Measurements from ENCODE around the gene TBL1XR1.

TBL1XR1 gene

GRCh38 chr3:177110386-177110785 is 86.9 kb downstream of the TBL1XR1 start:
- Mint-ChIP-seq H3K4me1 (ENCODE audit: low read depth) (peaks cover 40% of the 10 kb centered on the region), H3K27ac (no peak overlapping the region), H3K36me3 (ENCODE audit: low read depth) (peaks cover 7% of the 10 kb centered on the region), H3K9me3 (no peaks in the 10 kb centered on the region), H3K4me3 (no peak overlapping the region), H3K27me3 (no peaks in the 10 kb centered on the region)
- intact Hi-C loops (cut with micrococcal nuclease), result no loop called here

GRCh38 chr3:177109688-177110330 is 87.5 kb downstream of the TBL1XR1 start:
- no peaks in the 10 kb centered on the region for H3K9me3 Mint-ChIP-seq
- no peaks in the 10 kb centered on the region for H3K27me3 Mint-ChIP-seq
- intact Hi-C loops (cut with micrococcal nuclease), result no loop called here
- peaks cover 7% of the 10 kb centered on the region for H3K36me3 Mint-ChIP-seq (ENCODE audit: low read depth)
- H3K4me3 Mint-ChIP-seq, result no peak overlapping the region
- no peak overlapping the region for H3K27ac Mint-ChIP-seq
- peaks cover 42% of the 10 kb centered on the region for H3K4me1 Mint-ChIP-seq (ENCODE audit: low read depth)

GRCh38 chr3:177108648-177109047 is 88.6 kb downstream of the TBL1XR1 start:
- intact Hi-C loops (cut with micrococcal nuclease), result no loop called here
- Mint-ChIP-seq H3K27me3 (no peaks in the 10 kb centered on the region), H3K36me3 (ENCODE audit: low read depth) (peaks cover 7% of the 10 kb centered on the region), H3K9me3 (no peaks in the 10 kb centered on the region), H3K27ac (no peak overlapping the region), H3K4me3 (no peak overlapping the region), H3K4me1 (ENCODE audit: low read depth) (peaks cover 42% of the 10 kb centered on the region)

- Mint-ChIP-seq H3K4me3 (no peak overlapping the region), H3K4me1 (ENCODE audit: low read depth) (peaks cover 45% of the 10 kb centered on the region), H3K36me3 (ENCODE audit: low read depth) (peaks cover 4% of the 10 kb centered on the region), H3K9me3 (no peaks in the 10 kb centered on the region), H3K27me3 (no peaks in the 10 kb centered on the region), H3K27ac (no peak overlapping the region)
- intact Hi-C loops (cut with micrococcal nuclease), result no loop called here
Observed at GRCh38 chr3:177107461-177108239, 89.6 kb downstream of the TBL1XR1 start.

DNA sequence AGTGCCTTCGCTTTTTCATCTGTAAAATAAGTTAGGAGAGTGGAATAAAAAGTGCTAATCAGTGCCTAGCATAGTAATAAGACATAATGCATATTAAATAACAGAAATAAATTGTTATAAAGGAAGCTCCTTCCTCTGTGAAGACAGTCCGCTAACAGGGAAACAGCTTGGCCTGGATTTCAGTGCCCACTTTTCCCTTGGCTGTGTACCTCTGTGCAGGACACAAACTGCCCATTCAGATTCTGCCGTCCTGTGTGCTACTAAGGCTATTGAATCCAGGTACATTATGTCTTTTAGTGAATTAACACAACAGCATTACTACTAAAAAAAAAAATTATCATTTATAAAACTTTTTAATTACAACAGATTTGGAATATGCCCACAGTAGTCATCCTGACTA is 90.7 kb downstream of the TBL1XR1 start:
- Mint-ChIP-seq H3K4me1 (ENCODE audit: low read depth) (peaks cover 47% of the 10 kb centered on the region), H3K27ac (no peak overlapping the region), H3K27me3 (no peaks in the 10 kb centered on the region), H3K36me3 (ENCODE audit: low read depth) (no peaks in the 10 kb centered on the region), H3K9me3 (no peaks in the 10 kb centered on the region), H3K4me3 (no peak overlapping the region)
- intact Hi-C loops (cut with micrococcal nuclease), result no loop called here

DNA sequence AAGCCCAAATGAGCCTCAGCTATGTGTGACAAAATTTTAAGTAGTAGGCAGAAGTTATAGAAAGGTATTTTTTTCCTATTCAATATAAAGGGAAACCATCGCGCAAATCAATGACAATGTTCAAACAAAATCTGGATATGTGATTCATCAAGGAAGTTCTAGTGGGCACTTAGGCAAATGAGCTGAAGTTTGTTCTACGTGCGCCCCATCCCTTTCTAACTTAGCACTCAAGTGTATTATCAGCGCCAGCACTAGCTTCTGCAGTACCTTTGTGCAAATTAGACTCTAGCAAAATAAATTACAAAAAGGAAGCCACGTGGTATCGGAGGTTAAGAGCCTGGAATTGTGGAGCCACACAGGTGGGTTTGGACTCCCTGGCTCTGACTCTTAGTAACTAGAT is 91.1 kb downstream of the TBL1XR1 start:
- intact Hi-C loops (cut with micrococcal nuclease), result no loop called here
- H3K4me3 Mint-ChIP-seq, result no peak overlapping the region
- H3K36me3 Mint-ChIP-seq (ENCODE audit: low read depth), result no peaks in the 10 kb centered on the region
- no peaks in the 10 kb centered on the region for H3K9me3 Mint-ChIP-seq
- H3K27me3 Mint-ChIP-seq, result no peaks in the 10 kb centered on the region
- H3K4me1 Mint-ChIP-seq (ENCODE audit: low read depth), result peaks cover 43% of the 10 kb centered on the region
- no peak overlapping the region for H3K27ac Mint-ChIP-seq

- no peak overlapping the region for H3K27ac Mint-ChIP-seq
- H3K27me3 Mint-ChIP-seq, result no peaks in the 10 kb centered on the region
- H3K4me3 Mint-ChIP-seq, result no peak overlapping the region
- H3K36me3 Mint-ChIP-seq (ENCODE audit: low read depth), result no peaks in the 10 kb centered on the region
- H3K4me1 Mint-ChIP-seq (ENCODE audit: low read depth), result peaks cover 37% of the 10 kb centered on the region
- no peaks in the 10 kb centered on the region for H3K9me3 Mint-ChIP-seq
- intact Hi-C loops (cut with micrococcal nuclease), result no loop called here
Observed at GRCh38 chr3:177105623-177106022, 91.7 kb downstream of the TBL1XR1 start.

DNA sequence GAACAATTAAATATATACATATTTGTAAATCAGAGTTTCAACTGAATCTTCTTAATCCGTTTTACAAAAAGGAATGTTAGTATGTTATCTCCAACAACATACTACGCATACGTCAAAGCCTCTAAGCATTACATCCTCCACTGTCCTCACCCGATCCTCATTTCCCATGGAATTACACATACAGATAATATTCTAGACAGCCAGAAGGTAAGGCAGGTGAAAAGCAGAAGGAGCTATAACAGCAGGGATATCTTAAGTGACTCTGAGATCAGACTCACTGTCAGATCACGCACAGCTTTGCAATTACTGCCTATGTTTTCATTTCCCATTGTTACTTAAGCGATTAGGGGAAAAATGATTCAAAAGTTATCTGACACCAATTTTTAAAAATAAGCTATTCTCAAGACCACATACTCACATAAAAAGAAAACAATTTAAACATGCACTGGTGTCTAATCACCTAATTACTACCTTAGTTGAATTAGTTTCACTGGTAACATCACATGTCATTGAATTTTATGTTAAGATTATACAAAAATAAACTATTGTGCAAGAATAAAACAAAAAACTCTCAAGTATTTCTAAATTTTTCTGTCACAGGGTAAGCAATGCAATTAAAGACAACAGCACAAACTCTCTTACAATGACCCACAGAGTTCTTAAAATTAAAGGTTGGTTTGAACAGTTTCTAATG is 92.8 kb downstream of the TBL1XR1 start:
- Mint-ChIP-seq H3K27me3 (no peaks in the 10 kb centered on the region), H3K27ac (no peak overlapping the region), H3K9me3 (no peaks in the 10 kb centered on the region), H3K4me1 (ENCODE audit: low read depth) (peaks cover 26% of the 10 kb centered on the region), H3K4me3 (no peak overlapping the region), H3K36me3 (ENCODE audit: low read depth) (no peaks in the 10 kb centered on the region)
- intact Hi-C loops (cut with micrococcal nuclease), result no loop called here

- no peaks in the 10 kb centered on the region for H3K27me3 Mint-ChIP-seq
- intact Hi-C loops (cut with micrococcal nuclease), result no loop called here
- H3K36me3 Mint-ChIP-seq (ENCODE audit: low read depth), result no peaks in the 10 kb centered on the region
- no peak overlapping the region for H3K27ac Mint-ChIP-seq
- no peaks in the 10 kb centered on the region for H3K9me3 Mint-ChIP-seq
- no peak overlapping the region for H3K4me3 Mint-ChIP-seq
- H3K4me1 Mint-ChIP-seq (ENCODE audit: low read depth), result peaks cover 20% of the 10 kb centered on the region
Observed at GRCh38 chr3:177102553-177102952, 94.7 kb downstream of the TBL1XR1 start.

DNA sequence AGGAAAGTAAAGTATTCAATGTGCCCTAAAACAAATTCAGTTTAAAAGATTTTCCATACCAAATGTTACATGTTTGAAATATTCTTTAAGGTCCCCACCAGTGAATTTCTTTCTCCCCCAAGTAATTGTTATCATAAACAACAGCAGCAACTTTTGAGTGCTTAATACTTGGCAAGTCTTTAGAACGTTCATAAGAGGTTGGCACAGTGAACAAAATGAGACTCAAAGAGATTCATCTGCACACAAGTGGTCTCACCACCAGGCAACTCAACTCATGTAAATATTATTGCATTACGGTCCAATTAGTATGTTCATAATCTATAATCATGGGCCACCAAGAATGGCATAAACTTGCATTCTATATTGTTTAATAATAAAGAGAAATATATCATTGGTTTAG is 98.7 kb downstream of the TBL1XR1 start:
- H3K4me3 Mint-ChIP-seq, result no peak overlapping the region
- H3K27ac Mint-ChIP-seq, result no peak overlapping the region
- peaks cover 15% of the 10 kb centered on the region for H3K4me1 Mint-ChIP-seq (ENCODE audit: low read depth)
- intact Hi-C loops (cut with micrococcal nuclease), result no loop called here
- H3K36me3 Mint-ChIP-seq (ENCODE audit: low read depth), result peaks cover 31% of the 10 kb centered on the region
- H3K9me3 Mint-ChIP-seq, result peaks cover 9% of the 10 kb centered on the region
- H3K27me3 Mint-ChIP-seq, result no peaks in the 10 kb centered on the region

- Mint-ChIP-seq H3K27me3 (no peaks in the 10 kb centered on the region), H3K9me3 (peaks cover 22% of the 10 kb centered on the region), H3K36me3 (ENCODE audit: low read depth) (peaks cover 50% of the 10 kb centered on the region), H3K27ac (no peak overlapping the region), H3K4me3 (no peak overlapping the region), H3K4me1 (ENCODE audit: low read depth) (peaks cover 10% of the 10 kb centered on the region)
- intact Hi-C loops (cut with micrococcal nuclease), result no loop called here
Observed at GRCh38 chr3:177096615-177097014, 100.7 kb downstream of the TBL1XR1 start.

GRCh38 chr3:177093966-177094365 is 103.3 kb downstream of the TBL1XR1 start:
- Mint-ChIP-seq H3K36me3 (ENCODE audit: low read depth) (peaks cover 59% of the 10 kb centered on the region), H3K4me1 (ENCODE audit: low read depth) (peaks cover 25% of the 10 kb centered on the region), H3K4me3 (no peak overlapping the region), H3K9me3 (peaks cover 22% of the 10 kb centered on the region), H3K27ac (no peak overlapping the region), H3K27me3 (no peaks in the 10 kb centered on the region)
- intact Hi-C loops (cut with micrococcal nuclease), result no loop called here

DNA sequence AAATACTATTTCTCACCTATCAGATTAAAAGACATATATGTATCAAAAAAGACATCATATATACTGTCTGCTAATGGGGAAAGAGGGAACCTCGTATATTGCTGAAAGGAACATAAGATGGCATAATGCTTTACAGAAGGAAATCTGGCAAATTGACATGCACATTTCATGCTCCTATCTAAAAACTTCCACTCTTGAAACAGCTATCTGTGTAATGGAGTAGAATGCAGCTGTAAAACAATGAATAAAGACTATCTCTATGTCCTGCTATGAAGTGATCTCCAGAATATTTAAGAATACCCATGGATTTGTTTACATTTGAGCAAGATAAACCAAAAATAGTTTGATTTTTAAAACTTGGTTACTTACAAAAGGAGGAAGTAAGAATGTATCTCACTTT is 107.4 kb downstream of the TBL1XR1 start:
- Mint-ChIP-seq H3K27ac (no peak overlapping the region), H3K36me3 (ENCODE audit: low read depth) (peaks cover 43% of the 10 kb centered on the region), H3K27me3 (no peaks in the 10 kb centered on the region), H3K4me3 (no peak overlapping the region), H3K9me3 (peaks cover 22% of the 10 kb centered on the region), H3K4me1 (ENCODE audit: low read depth) (peaks cover 42% of the 10 kb centered on the region)
- intact Hi-C loops (cut with micrococcal nuclease), result no loop called here

GRCh38 chr3:177089110-177089509 is 108.2 kb downstream of the TBL1XR1 start:
- H3K27ac Mint-ChIP-seq, result no peak overlapping the region
- peaks cover 50% of the 10 kb centered on the region for H3K4me1 Mint-ChIP-seq (ENCODE audit: low read depth)

More at GRCh38 chr3:177089110-177089509, 108.2 kb downstream of the TBL1XR1 start:
- H3K27me3 Mint-ChIP-seq, result no peaks in the 10 kb centered on the region
- H3K9me3 Mint-ChIP-seq, result peaks cover 23% of the 10 kb centered on the region
- intact Hi-C loops (cut with micrococcal nuclease), result no loop called here
- no peak overlapping the region for H3K4me3 Mint-ChIP-seq
- H3K36me3 Mint-ChIP-seq (ENCODE audit: low read depth), result peaks cover 43% of the 10 kb centered on the region
